Left lobe of liver (tissue), 2 donors: ENCODE measurements around the gene GRIK3. TPM values are rescaled to one million over a fixed set of nuclear protein-coding genes. Genes with fewer than 3 reads are reported as not detected.
"Not testable (repeated sequence)": the region's sequence is repeated elsewhere in the genome, so short reads cannot be mapped to it uniquely, and the experiment has no call there.

ENCODE experiments used
- ATAC-seq: fragments of 200-7000 bp; cut with Tn5 transposase; one replicate; pipeline ENCODE4 v1.9.1; 2020; ENCODE audit warnings: mild to moderate bottlenecking, moderate library complexity
- DNase-seq: peaks from one replicate; pipeline ENCODE4 v3.0.0-alpha.2; 2020; ENCODE audit warnings: low spot score
- total RNA-seq: library from RNA; stranded (reverse); gene quantifications from one replicate; pipeline ENCODE4 v1.2.1, GENCODE V29; 2021
- donor health status: DM: no; HTN: no; CAD: no; lungs with moderate emphysema.
- donor health status: DM: no; HTN: yes; CAD: no.

The GRIK3 gene
- total RNA-seq, 1 donor from 2014 or later: 0.03 TPM

DNA sequence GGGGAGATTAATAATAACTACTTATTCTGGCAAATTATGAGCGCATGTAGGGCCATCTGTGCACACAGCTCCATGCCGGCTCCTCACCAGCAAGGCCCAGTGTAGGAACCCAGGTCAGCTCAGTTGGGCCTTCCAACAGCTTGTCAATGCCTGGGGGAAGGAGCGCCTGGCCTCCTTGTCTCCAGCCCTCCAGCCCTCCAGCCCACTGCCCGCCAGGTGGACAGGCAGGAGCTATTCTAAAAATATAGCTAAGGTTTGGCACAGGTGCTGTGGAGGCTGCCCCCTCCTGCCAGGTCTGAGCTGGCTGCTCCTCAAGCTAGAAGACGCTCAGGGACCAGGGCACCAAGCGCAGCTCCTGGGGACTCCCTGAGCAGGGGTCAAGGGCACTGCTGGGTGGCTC, 85.7 kb downstream of the GRIK3 start:
- DNase-seq (no peak), ATAC-seq (no peak)

- DNase-seq (no peak), ATAC-seq (no peak)
Measured at GRCh38 chr1:36948147-36948546, 86.2 kb downstream of the GRIK3 start.

DNA sequence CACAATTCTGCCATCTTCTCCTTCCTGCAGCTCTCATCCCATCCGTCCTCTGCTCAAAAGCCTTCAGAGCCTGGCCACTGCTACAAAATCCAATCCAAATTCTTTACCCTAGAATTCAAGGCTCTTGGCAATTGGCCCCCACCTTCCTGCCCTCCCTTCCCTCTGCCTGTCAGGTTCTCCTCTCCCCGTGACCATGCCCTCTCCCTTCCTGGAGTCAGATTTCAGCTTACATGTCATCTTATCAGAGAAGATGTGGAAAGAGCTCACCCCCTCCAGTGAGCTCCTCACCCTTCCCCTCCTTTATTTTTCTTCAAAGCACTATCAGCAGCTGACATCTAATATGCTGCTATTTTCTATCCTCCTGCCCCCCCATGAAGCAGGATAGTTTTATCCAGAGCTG, 86.9 kb downstream of the GRIK3 start:
- no peak for DNase-seq

GRCh38 chr1:36944883-36945282, 89.4 kb downstream of the GRIK3 start:
- ATAC-seq: no peak
- no peak for DNase-seq

More for the DNA sequence above, 86.9 kb downstream of the GRIK3 start:
- no peak for ATAC-seq

DNA sequence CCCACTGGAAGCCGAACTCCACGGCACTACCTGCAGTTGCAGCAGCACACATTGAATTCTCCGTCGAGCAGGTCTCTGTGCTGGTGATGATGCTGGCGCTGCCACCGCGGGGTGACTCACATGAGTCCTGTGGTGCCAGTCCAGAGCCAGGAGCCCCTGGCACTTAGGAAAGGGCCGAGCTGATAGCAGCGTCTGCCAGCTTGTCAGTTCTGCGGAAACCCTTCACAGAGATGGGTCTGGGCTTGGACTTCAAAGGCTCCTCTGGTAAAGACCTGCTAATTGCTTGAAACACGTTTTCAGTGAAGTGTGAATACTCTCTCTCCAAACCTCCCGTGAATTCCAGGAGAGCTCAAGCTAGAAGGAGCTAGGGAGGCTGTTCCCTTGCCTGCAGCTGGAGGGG, 92.2 kb downstream of the GRIK3 start:
- no peak for DNase-seq
- ATAC-seq: no peak

GRCh38 chr1:36941316-36941978, 92.9 kb downstream of the GRIK3 start:
- ATAC-seq (no peak), DNase-seq (no peak)

DNA sequence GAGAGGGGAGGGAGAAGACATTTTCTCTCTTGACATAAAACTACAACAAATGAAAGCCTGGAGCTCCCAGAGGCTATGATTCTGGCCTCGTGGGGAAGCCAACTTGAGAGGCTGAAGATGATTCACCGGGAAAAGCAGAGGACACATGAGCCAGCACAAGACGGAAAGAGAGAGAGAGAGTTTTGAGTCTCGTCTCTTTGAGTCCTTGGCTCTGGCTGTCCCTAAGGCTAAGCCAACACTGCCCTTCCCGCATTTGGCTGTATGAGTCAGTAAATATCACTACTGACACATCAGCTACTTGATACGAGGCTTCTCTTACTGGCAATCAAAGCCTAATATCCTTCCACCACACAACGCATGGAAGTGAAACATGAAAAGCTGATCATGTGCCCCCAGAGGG, 95.5 kb downstream of the GRIK3 start:
- DNase-seq (no peak), ATAC-seq (no peak)

- ATAC-seq (no peak), DNase-seq (no peak)
Measured at GRCh38 chr1:36937371-36937770, 96.9 kb downstream of the GRIK3 start.

GRCh38 chr1:36934061-36934460, 100.3 kb downstream of the GRIK3 start:
- DNase-seq (no peak), ATAC-seq (peak; percentile 34)

DNA sequence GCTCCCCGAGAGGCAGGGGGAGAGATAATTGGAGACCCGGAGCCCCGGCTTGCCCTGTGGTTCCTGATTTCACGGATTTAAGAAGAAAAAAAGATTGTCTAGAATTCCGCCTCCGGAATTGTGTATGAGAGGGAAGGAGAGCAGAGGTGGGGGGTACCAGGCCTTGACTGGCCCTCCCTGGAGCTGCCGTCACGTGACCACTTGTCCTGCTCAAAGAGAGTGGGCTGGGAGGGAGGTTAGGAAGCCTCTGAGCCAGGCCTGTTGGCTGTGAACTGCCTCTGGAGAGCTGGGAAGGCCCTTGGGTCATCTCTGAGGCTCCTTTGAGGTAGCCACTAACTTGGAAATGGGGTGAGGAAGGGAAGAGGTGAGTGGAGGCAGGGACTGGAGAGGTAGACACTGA, 106.5 kb downstream of the GRIK3 start:
- DNase-seq: no peak
- ATAC-seq: no peak

DNA sequence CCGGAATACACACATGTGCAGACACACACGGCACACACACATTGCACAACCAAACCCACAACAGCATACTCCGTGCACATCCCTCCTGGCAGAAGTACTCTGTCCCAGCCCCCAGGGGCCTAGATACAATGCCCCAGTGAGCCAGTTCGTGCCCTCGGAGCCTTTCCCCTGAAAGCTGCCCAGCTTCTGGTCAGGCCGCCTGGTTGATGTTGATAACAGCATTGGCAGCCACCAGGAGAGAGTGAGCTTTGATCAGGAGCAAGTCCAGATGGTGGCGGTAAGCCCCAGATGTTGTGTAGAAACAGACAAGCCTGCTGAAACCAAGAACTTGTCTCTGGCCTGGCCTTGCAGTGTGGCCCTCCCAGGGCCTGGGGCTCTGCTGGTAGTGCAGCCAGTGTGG, 109.1 kb downstream of the GRIK3 start:
- no peak for DNase-seq
- no peak for ATAC-seq

- DNase-seq (peak; percentile 51), ATAC-seq (peak; percentile 83)
Measured at GRCh38 chr1:36924282-36924811, 110.0 kb downstream of the GRIK3 start.

DNA sequence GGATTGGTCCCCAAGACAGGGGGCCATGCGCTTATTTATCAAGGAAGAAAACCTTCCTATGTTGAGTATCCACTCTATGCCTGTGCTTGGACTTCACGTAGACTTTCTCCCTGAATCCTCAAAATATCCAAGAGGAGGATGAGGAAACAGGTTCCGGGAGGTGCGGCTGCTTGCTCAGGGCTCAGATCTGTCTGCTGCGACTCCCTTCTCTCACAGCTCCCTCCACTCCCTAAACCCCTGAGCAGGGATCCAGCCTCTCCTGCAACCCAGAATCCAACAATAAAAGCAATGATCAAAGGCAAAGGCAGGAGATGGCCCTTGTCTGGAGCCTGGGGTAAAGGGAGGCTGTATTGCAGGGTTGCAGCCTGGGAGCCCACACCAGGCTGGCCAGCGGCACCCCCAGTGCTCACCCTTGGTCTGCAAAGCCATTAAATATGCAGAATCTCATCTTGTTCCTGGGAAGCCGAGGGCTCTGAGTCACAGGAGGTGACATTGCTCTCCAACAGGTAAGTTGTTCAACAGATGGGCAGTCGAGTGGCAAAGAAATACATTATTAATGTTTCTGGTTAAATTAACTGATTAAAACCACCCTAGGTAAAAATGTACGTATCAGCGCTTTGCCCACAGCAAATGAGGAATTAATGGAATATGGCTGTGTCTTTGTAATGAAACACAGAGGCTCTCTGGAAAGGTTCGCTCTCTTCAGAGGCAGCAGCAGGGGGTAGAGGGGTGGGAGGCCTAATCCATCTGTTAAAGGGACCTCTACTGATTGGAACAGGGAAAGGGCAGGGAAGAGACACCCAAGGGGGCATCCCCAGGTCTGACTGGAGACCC, 111.5 kb downstream of the GRIK3 start:
- DNase-seq (no peak), ATAC-seq (no peak)

GRCh38 chr1:36922071-36922470, 112.2 kb downstream of the GRIK3 start:
- ATAC-seq (no peak), DNase-seq (no peak)

- DNase-seq (no peak), ATAC-seq (no peak)
Measured at GRCh38 chr1:36920801-36921405, 113.4 kb downstream of the GRIK3 start.

DNA sequence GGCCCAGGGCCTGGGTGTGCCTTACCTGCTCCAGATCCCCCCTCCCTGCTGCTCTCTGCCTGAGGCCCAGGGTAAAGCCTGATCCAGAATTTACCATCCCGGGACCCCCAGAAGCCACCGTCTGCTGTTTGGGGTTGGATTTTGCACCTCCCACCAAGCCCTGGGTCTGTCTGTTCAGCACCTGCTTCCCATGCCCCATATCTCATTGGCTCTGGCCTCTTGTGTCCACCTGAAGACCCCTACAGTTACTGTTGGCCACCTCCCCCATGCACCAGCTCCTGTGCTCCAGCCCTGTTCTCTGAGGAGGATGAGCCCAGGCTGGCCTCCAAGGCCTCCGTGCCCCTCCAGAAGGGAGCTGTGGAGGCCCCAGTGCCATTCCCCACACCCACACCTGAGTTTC, 113.9 kb downstream of the GRIK3 start:
- DNase-seq: no peak
- no peak for ATAC-seq

- DNase-seq: no peak
- ATAC-seq: no peak
Measured at GRCh38 chr1:36919491-36920145, 114.7 kb downstream of the GRIK3 start.

GRCh38 chr1:36918604-36919003, 115.7 kb downstream of the GRIK3 start:
- ATAC-seq (no peak), DNase-seq (no peak)

DNA sequence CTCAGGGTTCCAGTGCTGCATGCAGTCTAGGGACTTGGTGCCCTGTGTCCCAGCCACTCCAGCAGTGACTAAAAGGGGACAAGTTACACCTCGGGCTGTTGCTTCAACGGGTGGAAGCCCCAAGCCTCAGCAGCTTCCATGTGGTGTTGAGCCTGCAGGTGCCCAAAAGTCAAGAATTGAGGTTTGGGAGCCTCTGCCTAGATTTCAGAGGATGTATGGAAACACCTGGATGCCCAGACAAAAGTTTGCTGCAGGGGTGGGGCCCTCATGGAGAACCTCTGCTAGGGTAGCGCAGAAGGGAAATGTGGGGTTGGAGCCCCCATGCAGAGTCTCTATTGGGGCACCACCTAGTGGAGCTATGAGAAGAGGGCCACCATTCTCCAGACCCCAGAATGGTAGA, 117.8 kb downstream of the GRIK3 start:
- ATAC-seq, DNase-seq: not testable (repeated sequence)

- DNase-seq: no peak
- ATAC-seq: no peak
Measured at GRCh38 chr1:36913484-36914060, 120.7 kb downstream of the GRIK3 start.

DNA sequence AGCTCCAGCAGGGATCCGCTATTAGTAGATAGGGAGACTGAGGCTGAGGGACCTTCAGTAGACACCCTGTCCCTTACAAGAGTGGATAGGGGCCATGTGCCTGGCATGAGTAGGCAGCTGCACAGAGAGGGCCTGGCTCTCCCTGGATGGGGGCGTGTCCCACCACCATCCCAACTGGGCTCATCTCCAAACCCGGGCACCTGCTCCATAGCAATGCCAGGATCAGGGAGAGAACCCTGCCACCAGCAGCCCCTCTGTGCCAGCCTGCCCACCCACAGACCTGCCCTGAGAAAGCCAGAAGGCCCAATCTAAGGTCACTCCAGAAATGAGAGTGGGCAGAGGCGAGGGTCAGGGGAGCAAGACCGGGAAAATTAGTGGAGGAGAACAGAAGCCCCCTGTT, 121.3 kb downstream of the GRIK3 start:
- ATAC-seq (no peak), DNase-seq (no peak)
